Small intestine (tissue), 7 donors: ENCODE results near the gene UBE2G2. TPM values are rescaled to one million over a fixed set of nuclear protein-coding genes. Genes with fewer than 3 reads are reported as not detected.
A peak's percentile ranks its signal among the peaks of the same experiment; 100 is the strongest.

Experiments used
- DNase-seq, 2 donors: peaks; one replicate each; pipeline versions ENCODE4 v3.0.0 to v3.0.0-alpha.2; 2013
- FAIRE-seq: peaks from 2 replicates; lab custom pipeline; 2012; peaks lifted over from hg19 to GRCh38; lab: Jason Lieb, UNC
- H3K27ac ChIP-seq, 3 donors: one replicate each; pipeline ENCODE4 v1.5.1; 2013; ENCODE audit warnings: low read length in 2 of 3, mild to moderate bottlenecking in 2 of 3, control low read depth in 1 of 3, inconsistent platforms in 1 of 3, low read depth in 1 of 3, moderate library complexity in 1 of 3
- H3K27me3 ChIP-seq, 3 donors: one replicate each; pipeline ENCODE4 v1.6.1; 2013; ENCODE audit warnings: low read length in 3 of 3, inconsistent platforms in 1 of 3; ENCODE audit not compliant: control insufficient read depth in 3 of 3, insufficient read depth in 3 of 3
- H3K36me3 ChIP-seq, 3 donors: one replicate each; pipeline ENCODE4 v1.6.1; 2013; ENCODE audit warnings: low read length in 3 of 3, inconsistent platforms in 1 of 3, low read depth in 1 of 3, mild to moderate bottlenecking in 1 of 3, moderate library complexity in 1 of 3; ENCODE audit not compliant: control insufficient read depth in 3 of 3, insufficient read depth in 2 of 3
- H3K4me1 ChIP-seq, 3 donors: one replicate each; pipeline ENCODE4 v1.6.1; 2013; ENCODE audit warnings: low read length in 2 of 3, inconsistent platforms in 1 of 3, low read depth in 1 of 3, mild to moderate bottlenecking in 1 of 3, moderate library complexity in 1 of 3; ENCODE audit not compliant: control insufficient read depth in 3 of 3, insufficient read depth in 2 of 3
- H3K4me3 ChIP-seq, 3 donors: one replicate each; pipeline ENCODE4 v1.5.1; 2013; ENCODE audit warnings: low read length in 3 of 3, control low read depth in 1 of 3, inconsistent platforms in 1 of 3, low read depth in 1 of 3, mild to moderate bottlenecking in 1 of 3, moderate library complexity in 1 of 3
- H3K9me3 ChIP-seq, 2 donors: one replicate each; pipeline ENCODE4 v1.6.1; 2013; ENCODE audit warnings: low read depth in 1 of 2, low read length in 1 of 2; ENCODE audit not compliant: control insufficient read depth in 2 of 2, insufficient read depth in 1 of 2
- WGBS, 3 donors: extraction: QIAGEN DNeasy Blood & Tissue Kit; methylation state at CpG; one replicate each; pipeline ENCODE4 v1.1.7; 2013; 5-methylcytosine and 5-hydroxymethylcytosine counted together
- polyA plus RNA-seq, 4 donors: library from polyadenylated mRNA; stranded (reverse) in 3 of 4; unstranded in 1 of 4; fragments of 200-250 nt in 3 of 4; fragments of 120-200 nt in 1 of 4; gene quantifications; one replicate each; pipeline versions ENCODE4 v1.2.1 to v1.2.3, GENCODE V29; 2013
- donor health status: healthy with polysubstance abuse.
- donor health status: control.
- donor health status: control.
- donor health status: Bipolar disorder and iron deficiency.
- donor health status: healthy.

The UBE2G2 gene
- polyA plus RNA-seq, 4 donors = 30.0 to 75.4 (median 38.7) TPM

- H3K36me3 ChIP-seq = peaks cover 13 to 58% (median 16%) of the 10 kb centered on the region in 3 donors
- peak overlapping the region in 1 of 3 donors; percentile 17 for H3K27ac ChIP-seq
- FAIRE-seq = no peak
- no peaks in the 10 kb centered on the region for H3K9me3 ChIP-seq
- H3K27me3 ChIP-seq = no peaks in the 10 kb centered on the region
- 92 to 94% (median 94%) methylated on average over 20 of the region's 20 CpGs for WGBS, 3 donors
- no peak overlapping the region for H3K4me3 ChIP-seq
- H3K4me1 ChIP-seq = peaks cover 0 to 4% (median 0%) of the 10 kb centered on the region in 3 donors
- peak in 1 of 2 donors; percentile 30 for DNase-seq
Observed at GRCh38 chr21:44773291-44773932, 28.2 kb downstream of the UBE2G2 start.

GRCh38 chr21:44771896-44772525 lies 29.6 kb downstream of the UBE2G2 start:
- Histone ChIP-seq H3K27me3 (no peaks in the 10 kb centered on the region), H3K27ac (no peak overlapping the region), H3K4me3 (no peak overlapping the region), H3K9me3 (no peaks in the 10 kb centered on the region), H3K36me3 (peaks cover 13 to 61% (median 16%) of the 10 kb centered on the region in 3 donors), H3K4me1 (no peaks in the 10 kb centered on the region)
- FAIRE-seq (no peak), DNase-seq (no peak)
- WGBS, 3 donors = 93 to 96% (median 94%) methylated on average over 17 of the region's 17 CpGs

GRCh38 chr21:44767834-44768831 lies 33.5 kb downstream of the UBE2G2 start:
- WGBS, 3 donors = 89 to 91% (median 89%) methylated on average over 30 of the region's 30 CpGs
- peaks cover 7 to 45% (median 8%) of the 10 kb centered on the region in 3 donors for H3K36me3 ChIP-seq
- no peak for FAIRE-seq

GRCh38 chr21:44766818-44767354 lies 34.7 kb downstream of the UBE2G2 start:
- H3K9me3 ChIP-seq = no peaks in the 10 kb centered on the region
- FAIRE-seq (no peak), DNase-seq (no peak)
- 66 to 71% (median 71%) methylated on average over 11 of the region's 11 CpGs for WGBS, 3 donors
- H3K36me3 ChIP-seq = peaks cover 0 to 33% (median 5%) of the 10 kb centered on the region in 3 donors
- H3K4me3 ChIP-seq = no peak overlapping the region
- no peaks in the 10 kb centered on the region for H3K4me1 ChIP-seq
- no peaks in the 10 kb centered on the region for H3K27me3 ChIP-seq
- H3K27ac ChIP-seq = no peak overlapping the region

More at GRCh38 chr21:44767834-44768831, 33.5 kb downstream of the UBE2G2 start:
- Histone ChIP-seq H3K4me3 (no peak overlapping the region), H3K9me3 (no peaks in the 10 kb centered on the region), H3K27me3 (no peaks in the 10 kb centered on the region), H3K27ac (no peak overlapping the region), H3K4me1 (no peaks in the 10 kb centered on the region)
- DNase-seq = no peak

GRCh38 chr21:44766014-44766817 lies 35.4 kb downstream of the UBE2G2 start:
- DNase-seq (no peak), FAIRE-seq (no peak)
- H3K27me3 ChIP-seq = no peaks in the 10 kb centered on the region
- H3K27ac ChIP-seq = no peak overlapping the region
- WGBS, 3 donors = 74 to 85% (median 79%) methylated on average over 21 to 24 of the region's 24 CpGs
- H3K4me1 ChIP-seq = no peaks in the 10 kb centered on the region
- H3K4me3 ChIP-seq = no peak overlapping the region
- peaks cover 0 to 26% (median 5%) of the 10 kb centered on the region in 3 donors for H3K36me3 ChIP-seq
- H3K9me3 ChIP-seq = no peaks in the 10 kb centered on the region

- Histone ChIP-seq H3K27ac (no peak overlapping the region), H3K36me3 (peaks cover 0 to 19% (median 0%) of the 10 kb centered on the region in 3 donors), H3K27me3 (no peaks in the 10 kb centered on the region), H3K4me1 (no peaks in the 10 kb centered on the region), H3K9me3 (no peaks in the 10 kb centered on the region), H3K4me3 (no peak overlapping the region)
- FAIRE-seq (no peak), DNase-seq (peak in 1 of 2 donors; percentile 21)
- WGBS, 3 donors = 25 to 41% (median 28%) methylated on average over 12 of the region's 12 CpGs
Observed at GRCh38 chr21:44765231-44766013, 36.2 kb downstream of the UBE2G2 start.
